GM23248 (cell line): ENCODE data around the gene RAB4A. TPM values are rescaled to one million over a fixed set of nuclear protein-coding genes. Genes with fewer than 3 reads are reported as not detected.

ENCODE experiments used
- DNase-seq: peaks from one replicate; pipeline ENCODE4 v3.0.0-alpha.2; 2015
- H2AFZ ChIP-seq: fragments of 200-600 bp; sonication (generic); 2 replicates; pipeline ENCODE4 v1.6.1; 2016; ENCODE audit warnings: antibody characterized with exemption
- H3F3A ChIP-seq: fragments of 200-600 bp; sonication (generic); 2 replicates; pipeline ENCODE4 v1.6.1; 2016; ENCODE audit warnings: mild to moderate bottlenecking, antibody characterized with exemption, mixed run types; ENCODE audit not compliant: insufficient read depth
- H3K27ac ChIP-seq: fragments of 200-600 bp; sonication (generic); 2 replicates; pipeline ENCODE4 v1.5.1; 2016; ENCODE audit warnings: mild to moderate bottlenecking
- H3K27me3 ChIP-seq: fragments of 200-600 bp; sonication (generic); replicated peaks from 2 replicates; pipeline ENCODE4 v1.6.1; 2016; ENCODE audit warnings: mild to moderate bottlenecking; ENCODE audit not compliant: insufficient read depth
- H3K36me3 ChIP-seq: fragments of 200-600 bp; sonication (generic); 2 replicates; pipeline ENCODE4 v1.6.1; 2016; ENCODE audit warnings: low read depth, mild to moderate bottlenecking
- H3K4me1 ChIP-seq: fragments of 200-600 bp; sonication (generic); 2 replicates; pipeline ENCODE4 v1.6.1; 2016; ENCODE audit warnings: mild to moderate bottlenecking; ENCODE audit not compliant: insufficient read depth
- H3K4me2 ChIP-seq: fragments of 200-600 bp; sonication (generic); one replicate; pipeline ENCODE4 v1.6.1; 2016; ENCODE audit warnings: mild to moderate bottlenecking; ENCODE audit not compliant: unreplicated experiment
- H3K4me3 ChIP-seq: fragments of 200-600 bp; sonication (generic); 2 replicates; pipeline ENCODE4 v1.5.1; 2016; ENCODE audit warnings: mild to moderate bottlenecking
- H3K79me2 ChIP-seq: fragments of 200-600 bp; sonication (generic); 2 replicates; pipeline ENCODE4 v1.6.1; 2016; ENCODE audit warnings: mild to moderate bottlenecking; ENCODE audit not compliant: insufficient read depth
- H3K9ac ChIP-seq: fragments of 200-600 bp; sonication (generic); 2 replicates; pipeline ENCODE4 v1.6.1; 2016; ENCODE audit warnings: mild to moderate bottlenecking
- H3K9me2 ChIP-seq: fragments of 200-600 bp; sonication (generic); 2 replicates; pipeline ENCODE4 v1.6.1; 2016; ENCODE audit warnings: mixed run types, mild to moderate bottlenecking, moderate library complexity; ENCODE audit not compliant: insufficient read depth
- H3K9me3 ChIP-seq: fragments of 200-600 bp; sonication (generic); one replicate; pipeline ENCODE4 v1.6.1; 2017; ENCODE audit warnings: low read depth
- H4K20me1 ChIP-seq: fragments of 200-600 bp; sonication (generic); 2 replicates; pipeline ENCODE4 v1.6.0; 2016; ENCODE audit not compliant: insufficient read depth
- EZH2 ChIP-seq: fragments of 200-600 bp; sonication (generic); IDR thresholded peaks from 2 replicates; pipeline ENCODE4 v1.6.1; 2018; ENCODE audit warnings: antibody characterized with exemption, mild to moderate bottlenecking; ENCODE audit not compliant: insufficient read depth, poor library complexity, severe bottlenecking
- EZH2phosphoT487 ChIP-seq: fragments of 200-600 bp; sonication (generic); IDR thresholded peaks from 2 replicates; pipeline ENCODE4 v1.6.1; 2018; ENCODE audit warnings: antibody characterized with exemption, moderate library complexity, mild to moderate bottlenecking, low read depth; ENCODE audit not compliant: insufficient read depth
- WGBS, 2 experiments: methylation state at CpG; one replicate each; pipeline ENCODE4 v1.1.6; 2015 to 2017; ENCODE audit warnings: low lambda C conversion rate in 2 of 2, low coverage in 1 of 2; ENCODE audit errors: missing lambda C conversion rate in 2 of 2; 5-methylcytosine and 5-hydroxymethylcytosine counted together
- in situ Hi-C: fragments of 300-500 bp; cut with MboI; formaldehyde crosslinking; loops from 2 replicates; pipeline ENCODE4 v1.15.0; 2020
- polyA plus RNA-seq: library from polyadenylated mRNA; unstranded; fragments of >200 nt; fragmentation: Nextera tagmentation; extraction: Ambion mirVana; gene quantifications from 2 replicates; pipeline ENCODE4 v1.2.1, GENCODE V29; 2016
- total RNA-seq: library from RNA; depleted of rRNA; stranded (reverse); fragments of >200 nt; shearing (Covaris generic); gene quantifications from 2 replicates; pipeline ENCODE4 v1.2.3, GENCODE V29; 2014

Gene RAB4A
- total and polyA plus RNA-seq, 2 experiments from 2014 or later = 43.4 to 47.2 TPM

DNA sequence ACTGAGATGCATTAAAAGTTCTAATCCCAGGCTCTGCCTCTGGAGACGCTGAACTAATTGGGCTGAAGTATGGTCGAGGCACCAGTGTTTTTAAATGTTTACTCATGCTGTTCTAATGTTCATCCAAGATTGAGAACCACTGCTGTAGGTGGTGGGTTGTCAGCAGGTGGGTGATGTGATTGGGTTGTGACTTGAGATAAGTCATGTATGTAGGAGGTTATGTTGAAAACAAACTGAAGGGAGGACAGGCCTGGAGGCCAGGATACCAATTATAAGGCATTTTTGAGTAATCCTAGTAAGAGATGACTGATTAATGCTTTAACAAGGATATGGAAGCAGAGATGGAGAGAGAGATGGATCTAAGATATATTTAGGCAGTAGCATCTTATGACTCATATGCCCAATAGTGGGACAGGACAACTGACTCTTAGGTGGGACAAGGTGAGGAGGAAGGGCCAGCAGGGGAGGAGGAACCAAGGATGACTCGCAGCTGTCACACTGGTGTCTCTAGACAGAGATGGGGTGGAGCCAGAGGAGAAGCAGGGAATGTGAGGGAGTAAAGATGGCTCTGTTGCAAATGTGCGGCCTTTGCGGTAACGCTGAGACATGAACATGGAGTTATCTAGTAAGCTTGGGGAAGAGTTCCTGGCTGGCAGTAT, 29.3 kb downstream of the RAB4A start:
- no peak overlapping the region for H3K9ac ChIP-seq
- no peak overlapping the region for H3K27ac ChIP-seq
- no peaks in the 10 kb centered on the region for H3K9me3 ChIP-seq
- H3K4me3 ChIP-seq = no peak overlapping the region
- no peaks in the 10 kb centered on the region for H3K27me3 ChIP-seq
- DNase-seq = no peak
- WGBS, 2 experiments = 88 to 92% methylated on average over 6 of the region's 6 CpGs
- peaks cover 11% of the 10 kb centered on the region for H3K4me1 ChIP-seq
- H3K36me3 ChIP-seq = peaks cover 35% of the 10 kb centered on the region
- H3K79me2 ChIP-seq = no peaks in the 10 kb centered on the region
- TF ChIP-seq EZH2phosphoT487 = no peak
- H3K9me2 ChIP-seq = no peaks in the 10 kb centered on the region
- in situ Hi-C loops = no loop called here
- H3K4me2 ChIP-seq = no peak overlapping the region
- no peak overlapping the region for H2AFZ ChIP-seq
- no peaks in the 10 kb centered on the region for H4K20me1 ChIP-seq
- H3F3A ChIP-seq = peaks cover 4% of the 10 kb centered on the region

- no peak for TF ChIP-seq EZH2
- TF ChIP-seq EZH2phosphoT487 = no peak
- H3K4me3 ChIP-seq = no peak overlapping the region
- no peaks in the 10 kb centered on the region for H3K79me2 ChIP-seq
- H4K20me1 ChIP-seq = no peaks in the 10 kb centered on the region
- no peak overlapping the region for H3K27ac ChIP-seq
- H2AFZ ChIP-seq = no peak overlapping the region
- H3K4me1 ChIP-seq = no peaks in the 10 kb centered on the region
- in situ Hi-C loops = no loop called here
- no peaks in the 10 kb centered on the region for H3K9me3 ChIP-seq
- no peak overlapping the region for H3K9ac ChIP-seq
- H3K9me2 ChIP-seq = no peaks in the 10 kb centered on the region
- 88 to 95% methylated on average over 8 of the region's 8 CpGs for WGBS, 2 experiments
- no peaks in the 10 kb centered on the region for H3K27me3 ChIP-seq
- H3F3A ChIP-seq = no peaks in the 10 kb centered on the region
- no peak overlapping the region for H3K4me2 ChIP-seq
- no peak for DNase-seq
- H3K36me3 ChIP-seq = peaks cover 35% of the 10 kb centered on the region
Measured at GRCh38 chr1:229302740-229303139, 31.8 kb downstream of the RAB4A start.

DNA sequence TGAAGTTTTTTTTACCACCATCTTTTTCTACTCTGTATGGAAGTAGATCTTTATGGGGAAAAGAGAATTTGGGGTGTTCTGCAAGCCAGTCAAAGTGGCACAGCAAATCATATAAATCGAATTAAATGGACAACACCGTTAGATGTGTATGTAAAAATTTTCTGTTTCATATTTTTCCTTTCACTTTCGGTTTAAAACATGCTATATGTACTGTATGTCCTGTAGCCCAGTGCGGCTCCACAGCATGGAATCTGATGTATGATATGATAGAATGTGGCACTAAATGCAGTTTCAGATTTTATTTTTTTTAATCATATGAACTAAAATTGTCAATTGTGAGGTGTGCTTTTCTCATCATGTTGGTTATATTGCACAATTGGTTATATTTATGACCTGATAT, 32.9 kb downstream of the RAB4A start:
- Histone ChIP-seq H3K9me3 (no peaks in the 10 kb centered on the region), H4K20me1 (no peaks in the 10 kb centered on the region), H3K79me2 (no peaks in the 10 kb centered on the region), H3F3A (no peaks in the 10 kb centered on the region), H3K9me2 (no peaks in the 10 kb centered on the region), H3K27ac (no peak overlapping the region), H3K4me2 (no peak overlapping the region), H3K9ac (no peak overlapping the region), H3K27me3 (no peaks in the 10 kb centered on the region), H3K36me3 (peaks cover 24% of the 10 kb centered on the region), H3K4me1 (no peaks in the 10 kb centered on the region), H3K4me3 (no peak overlapping the region), H2AFZ (no peak overlapping the region)
- in situ Hi-C loops = no loop called here
- TF ChIP-seq EZH2phosphoT487 = no peak
- TF ChIP-seq EZH2 = no peak
- no peak for DNase-seq
- 96 to 99% methylated on average over 4 of the region's 4 CpGs for WGBS, 2 experiments

DNA sequence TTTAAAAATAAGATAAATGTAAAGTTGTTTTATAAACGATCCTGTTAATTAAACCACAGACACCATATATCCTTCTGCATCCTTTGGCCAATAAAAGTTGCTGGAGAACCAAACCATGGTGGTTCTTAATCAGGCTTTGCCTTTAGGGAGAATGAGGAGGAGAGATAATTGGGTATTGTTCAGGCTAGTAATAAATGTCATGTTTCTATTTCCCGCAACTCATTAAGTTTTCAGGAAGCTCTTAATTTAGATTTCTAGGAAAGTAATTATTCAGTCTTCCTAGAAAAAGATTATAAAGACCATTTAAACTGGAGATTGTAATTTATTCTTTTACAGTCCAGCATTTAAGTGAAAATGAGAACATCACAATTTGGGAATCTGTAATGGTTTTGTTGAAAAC, 34.5 kb downstream of the RAB4A start:
- Histone ChIP-seq H4K20me1 (no peaks in the 10 kb centered on the region), H3K27me3 (no peaks in the 10 kb centered on the region), H3F3A (no peaks in the 10 kb centered on the region), H2AFZ (no peak overlapping the region), H3K79me2 (no peaks in the 10 kb centered on the region), H3K9ac (no peak overlapping the region), H3K27ac (no peak overlapping the region), H3K4me2 (no peak overlapping the region), H3K9me3 (no peaks in the 10 kb centered on the region), H3K4me1 (no peaks in the 10 kb centered on the region), H3K9me2 (no peaks in the 10 kb centered on the region), H3K4me3 (no peak overlapping the region), H3K36me3 (peaks cover 17% of the 10 kb centered on the region)
- 68 to 76% methylated on average over 2 of the region's 2 CpGs for WGBS, 2 experiments
- in situ Hi-C loops = no loop called here
- TF ChIP-seq EZH2 (no peak), EZH2phosphoT487 (no peak)
- no peak for DNase-seq

GRCh38 chr1:229309074-229309473, 38.2 kb downstream of the RAB4A start:
- Histone ChIP-seq H3K36me3 (peaks cover 18% of the 10 kb centered on the region; the same call in 1 of the 2 replicates), H3K27me3 (no peaks in the 10 kb centered on the region), H3K9me3 (no peaks in the 10 kb centered on the region), H3F3A (no peaks in the 10 kb centered on the region), H3K4me2 (no peak overlapping the region), H3K27ac (no peak overlapping the region), H4K20me1 (no peaks in the 10 kb centered on the region), H3K9me2 (no peaks in the 10 kb centered on the region), H2AFZ (no peak overlapping the region), H3K79me2 (no peaks in the 10 kb centered on the region), H3K4me1 (no peaks in the 10 kb centered on the region), H3K9ac (no peak overlapping the region), H3K4me3 (no peak overlapping the region)
- WGBS, 2 experiments = 50 to 61% methylated on average over 1 of the region's 1 CpG
- no peak for DNase-seq
- in situ Hi-C loops = no loop called here
- TF ChIP-seq EZH2 (no peak), EZH2phosphoT487 (no peak)
